HFFc6 (cell line): ENCODE data around the gene INSYN2B. TPM values are rescaled to one million over a fixed set of nuclear protein-coding genes. Genes with fewer than 3 reads are reported as not detected.

ENCODE experiments used
- DNase-seq: peaks from one replicate; pipeline ENCODE4 v3.0.0-alpha.2; 2018
- H3K27ac Mint-ChIP-seq: 2 replicates; pipeline ENCODE4 v1.8.0; 2020; ENCODE audit warnings: mild to moderate bottlenecking, mixed read lengths
- H3K27me3 Mint-ChIP-seq: 2 replicates; pipeline ENCODE4 v1.8.0; 2021; ENCODE audit warnings: mild to moderate bottlenecking, moderate library complexity, mixed read lengths; ENCODE audit not compliant: insufficient read depth
- H3K36me3 Mint-ChIP-seq: 2 replicates; pipeline ENCODE4 v1.8.0; 2021; ENCODE audit warnings: low read depth, mixed read lengths
- H3K4me1 Mint-ChIP-seq: 2 replicates; pipeline ENCODE4 v1.8.0; 2020; ENCODE audit warnings: low read depth, mixed read lengths
- H3K4me3 Mint-ChIP-seq: 2 replicates; pipeline ENCODE4 v1.8.0; 2020; ENCODE audit warnings: mild to moderate bottlenecking, moderate library complexity, mixed read lengths
- H3K9me3 Mint-ChIP-seq: 2 replicates; pipeline ENCODE4 v1.8.0; 2020; ENCODE audit warnings: mild to moderate bottlenecking, mixed read lengths
- CTCF ChIP-seq: fragments of 200-600 bp; sonication (generic); IDR thresholded peaks from 2 replicates; pipeline ENCODE4 v1.5.0; 2021; ENCODE audit warnings: antibody characterized with exemption, mild to moderate bottlenecking
- total RNA-seq, 6 experiments: library from RNA; stranded (reverse); fragmentation: NEBNext Ultra II Directional; extraction: Animal tissue kit (Norgen Biotek cat#: 25700); gene quantifications; 2 replicates in 1 of 6; 3 replicates in 5 of 6; pipeline ENCODE4 v1.2.3, GENCODE V29; 2021

Gene INSYN2B
- total RNA-seq, 6 experiments from 2014 or later: 13.7 to 17.4 (median 16.0) TPM

DNA sequence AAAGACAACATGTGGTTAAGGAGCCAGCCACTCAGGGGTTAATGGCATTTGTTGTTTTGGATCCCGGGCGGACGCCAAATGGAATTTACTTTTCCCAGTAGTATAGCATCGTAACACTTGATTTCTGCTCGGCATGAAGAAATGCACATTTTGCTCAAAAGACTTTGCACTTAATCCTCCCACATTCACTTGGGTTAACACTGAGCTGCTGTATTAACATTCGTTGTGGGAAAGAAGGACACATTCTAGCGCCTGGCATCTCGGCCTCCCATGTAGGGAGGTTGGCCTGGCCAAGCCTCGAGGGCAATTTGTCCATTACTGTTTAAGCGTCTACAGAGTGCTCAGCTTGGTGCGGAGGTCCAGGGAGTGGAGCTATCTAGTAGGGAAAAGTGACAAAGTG lies 32.3 kb upstream of the INSYN2B start:
- no peak for DNase-seq
- no peaks in the 10 kb centered on the region for H3K4me1 Mint-ChIP-seq
- peaks cover 8% of the 10 kb centered on the region; the same call in 1 of the 2 replicates for H3K9me3 Mint-ChIP-seq
- no peak overlapping the region for H3K4me3 Mint-ChIP-seq
- no peaks in the 10 kb centered on the region for H3K36me3 Mint-ChIP-seq
- H3K27ac Mint-ChIP-seq: no peak overlapping the region
- no peak for TF ChIP-seq CTCF
- peaks cover 24% of the 10 kb centered on the region for H3K27me3 Mint-ChIP-seq

DNA sequence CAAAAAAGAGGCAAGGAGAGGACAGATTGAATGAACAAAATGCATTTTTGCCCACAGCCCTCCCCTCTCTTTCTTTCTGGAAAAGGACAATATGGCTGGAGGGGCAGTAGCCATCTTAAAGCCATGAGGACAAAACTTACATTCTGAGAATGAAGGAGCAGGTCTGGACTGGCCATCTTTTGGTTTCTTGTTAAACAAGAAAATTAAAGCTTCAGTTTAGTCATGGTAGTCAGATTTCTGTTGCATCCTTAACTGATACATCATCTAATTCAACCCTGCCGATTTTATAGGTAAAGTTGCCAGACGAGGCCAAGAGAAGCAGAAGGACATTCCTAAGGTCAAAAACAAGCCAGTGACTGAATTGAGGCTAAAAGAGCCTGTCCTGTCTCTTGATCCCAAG lies 31.5 kb upstream of the INSYN2B start:
- no peak for DNase-seq
- no peak for TF ChIP-seq CTCF
- Mint-ChIP-seq H3K36me3 (no peaks in the 10 kb centered on the region), H3K4me3 (no peak overlapping the region), H3K27ac (no peak overlapping the region), H3K4me1 (no peaks in the 10 kb centered on the region), H3K9me3 (peaks cover 8% of the 10 kb centered on the region; the same call in 1 of the 2 replicates), H3K27me3 (peaks cover 24% of the 10 kb centered on the region)

DNA sequence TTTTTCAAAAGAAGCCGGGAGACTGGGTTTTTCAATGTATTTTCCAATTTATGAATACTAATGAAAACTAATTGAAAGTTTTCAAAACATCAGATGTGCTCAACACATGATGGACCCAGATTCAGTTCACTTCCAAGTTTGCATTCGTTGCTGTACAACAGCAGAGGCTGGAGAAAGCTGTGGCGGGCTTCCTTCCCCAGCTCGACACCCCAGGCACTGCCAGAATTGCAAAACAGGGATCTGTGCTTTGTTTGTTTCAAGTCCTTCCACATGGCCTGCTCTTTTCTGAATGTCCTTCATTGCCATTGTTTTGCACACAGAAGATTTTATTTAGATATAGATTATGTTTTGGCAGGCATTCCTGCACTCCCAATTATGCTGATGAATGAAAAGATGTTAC lies 30.3 kb upstream of the INSYN2B start:
- H3K4me1 Mint-ChIP-seq: no peaks in the 10 kb centered on the region
- H3K27ac Mint-ChIP-seq: no peak overlapping the region
- H3K27me3 Mint-ChIP-seq: peaks cover 31% of the 10 kb centered on the region
- TF ChIP-seq CTCF: no peak
- no peak for DNase-seq
- H3K36me3 Mint-ChIP-seq: no peaks in the 10 kb centered on the region
- no peak overlapping the region for H3K4me3 Mint-ChIP-seq
- H3K9me3 Mint-ChIP-seq: peaks cover 8% of the 10 kb centered on the region; the same call in 1 of the 2 replicates

- no peak overlapping the region for H3K27ac Mint-ChIP-seq
- no peak for TF ChIP-seq CTCF
These were observed 28.1 kb upstream of the INSYN2B start for GRCh38 chr5:170008376-170008775.

GRCh38 chr5:170006021-170006420 lies 25.7 kb upstream of the INSYN2B start:
- Mint-ChIP-seq H3K4me1 (no peaks in the 10 kb centered on the region), H3K4me3 (no peak overlapping the region), H3K9me3 (no peaks in the 10 kb centered on the region), H3K36me3 (no peaks in the 10 kb centered on the region), H3K27me3 (peaks cover 14% of the 10 kb centered on the region), H3K27ac (no peak overlapping the region)
- DNase-seq: no peak
- no peak for TF ChIP-seq CTCF

More at GRCh38 chr5:170008376-170008775, 28.1 kb upstream of the INSYN2B start:
- peaks cover 23% of the 10 kb centered on the region for H3K27me3 Mint-ChIP-seq
- H3K4me1 Mint-ChIP-seq: no peaks in the 10 kb centered on the region
- H3K9me3 Mint-ChIP-seq: peaks cover 7% of the 10 kb centered on the region; the same call in 1 of the 2 replicates
- H3K4me3 Mint-ChIP-seq: no peak overlapping the region
- no peak for DNase-seq
- no peaks in the 10 kb centered on the region for H3K36me3 Mint-ChIP-seq

DNA sequence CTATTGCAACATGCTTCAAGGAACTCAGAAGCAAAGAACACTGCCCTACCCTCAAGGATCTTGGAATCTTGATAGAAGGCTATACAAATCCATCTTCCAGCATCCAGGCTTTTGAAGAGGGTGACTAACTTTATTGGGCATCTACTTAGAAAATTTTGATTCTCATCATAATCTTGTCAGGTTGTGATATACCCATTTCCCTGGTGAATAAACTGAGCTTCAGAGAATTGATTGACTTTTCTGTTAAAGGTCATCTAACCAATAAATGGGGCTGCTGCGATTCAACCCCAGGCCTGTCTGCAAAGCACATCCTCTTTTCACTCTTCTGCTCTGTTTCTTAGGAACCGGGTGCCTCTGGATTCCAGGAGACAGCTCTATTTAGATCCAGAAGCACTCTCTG lies 19.9 kb upstream of the INSYN2B start:
- H3K36me3 Mint-ChIP-seq: no peaks in the 10 kb centered on the region
- no peaks in the 10 kb centered on the region for H3K4me1 Mint-ChIP-seq
- no peaks in the 10 kb centered on the region for H3K9me3 Mint-ChIP-seq
- TF ChIP-seq CTCF: no peak
- no peak overlapping the region for H3K27ac Mint-ChIP-seq
- no peak overlapping the region for H3K4me3 Mint-ChIP-seq
- no peak for DNase-seq
- peaks cover 1% of the 10 kb centered on the region; the same call in 1 of the 2 replicates for H3K27me3 Mint-ChIP-seq
